H1 (cell line): ENCODE measurements around the gene TFB1M. TPM values are rescaled to one million over a fixed set of nuclear protein-coding genes. Genes with fewer than 3 reads are reported as not detected.

Experiments used
- CTCF ChIA-PET: fragments of 300-600 bp; sonication (Branson Sonifier 250); formaldehyde crosslinking; loops from one replicate; lab custom pipeline; 2021; ENCODE audit not compliant: partially characterized antibody; lab: Charles Lee
- POLR2A ChIA-PET: fragments of 300-600 bp; sonication (Branson Sonifier 250); formaldehyde crosslinking; loops from one replicate; lab custom pipeline; 2021; ENCODE audit warnings: inconsistent platforms; ENCODE audit not compliant: partially characterized antibody; lab: Charles Lee
- DNase-seq, 2 experiments: peaks; one replicate each; pipeline versions ENCODE4 v3.0.0 to v3.0.0-alpha.2; 2010 to 2022; ENCODE audit warnings: low spot score in 2 of 2, low read depth in 1 of 2, mixed read lengths in 1 of 2
- FAIRE-seq: peaks from 2 replicates; lab custom pipeline; 2011; peaks lifted over from hg19 to GRCh38; lab: Jason Lieb, UNC
- H2AFZ ChIP-seq: 2 replicates; pipeline ENCODE4 v1.8.1; 2012; ENCODE audit warnings: low read length, inconsistent platforms
- H2AK5ac ChIP-seq: 2 replicates; pipeline ENCODE4 v1.6.1; 2013; ENCODE audit warnings: low read depth, low read length
- H2BK120ac ChIP-seq: replicated peaks from 2 replicates; pipeline ENCODE3; 2013; ENCODE audit warnings: low read depth, low read length, inconsistent platforms
- H2BK12ac ChIP-seq: 2 replicates; pipeline ENCODE4 v1.6.1; 2013; ENCODE audit warnings: low read depth, low read length
- H2BK15ac ChIP-seq: 2 replicates; pipeline ENCODE4 v1.6.1; 2013; ENCODE audit warnings: low read length
- H2BK20ac ChIP-seq: 2 replicates; pipeline ENCODE4 v1.6.1; 2013; ENCODE audit warnings: low read length
- H2BK5ac ChIP-seq: 2 replicates; pipeline ENCODE4 v1.6.1; 2013; ENCODE audit warnings: low read depth, low read length
- H3K14ac ChIP-seq: 2 replicates; pipeline ENCODE4 v1.6.1; 2013; ENCODE audit warnings: inconsistent platforms; ENCODE audit not compliant: insufficient read length
- H3K18ac ChIP-seq: 2 replicates; pipeline ENCODE4 v1.6.1; 2013; ENCODE audit warnings: low read length; ENCODE audit errors: extremely low read depth
- H3K23ac ChIP-seq: 2 replicates; pipeline ENCODE4 v1.6.1; 2013; ENCODE audit warnings: inconsistent platforms; ENCODE audit not compliant: insufficient read length
- H3K23me2 ChIP-seq: 2 replicates; pipeline ENCODE4 v1.6.1; 2013; ENCODE audit warnings: low read depth, low read length
- H3K27ac ChIP-seq: 2 replicates; pipeline ENCODE4 v1.6.1; 2011; ENCODE audit warnings: low read depth, low read length, inconsistent platforms
- H3K27me3 ChIP-seq, 4 experiments: replicated peaks in 1 of 4; 1 replicate in 1 of 4; 2 replicates in 3 of 4; pipeline versions ENCODE4 v1.6.1 to v1.8.1; 2011 to 2013; ENCODE audit warnings: low read length in 3 of 4, mild to moderate bottlenecking in 3 of 4, inconsistent platforms in 2 of 4, mixed read lengths in 2 of 4, moderate library complexity in 1 of 4; ENCODE audit not compliant: control insufficient read depth in 3 of 4, insufficient read depth in 3 of 4; ENCODE audit errors: extremely low read depth in 1 of 4
- H3K36me3 ChIP-seq, 4 experiments: 2 replicates each; pipeline versions ENCODE4 v1.6.1 to v1.8.1; 2011 to 2013; ENCODE audit warnings: mild to moderate bottlenecking in 4 of 4, low read length in 3 of 4, moderate library complexity in 2 of 4, control low read depth in 1 of 4, inconsistent platforms in 1 of 4; ENCODE audit not compliant: insufficient read depth in 4 of 4, control insufficient read depth in 2 of 4
- H3K4ac ChIP-seq: replicated peaks from 2 replicates; pipeline ENCODE3; 2013; ENCODE audit warnings: low read length, low read depth, mixed read lengths, inconsistent platforms; ENCODE audit not compliant: insufficient read length
- H3K4me1 ChIP-seq, 4 experiments: replicated peaks in 1 of 4; 1 replicate in 1 of 4; 2 replicates in 3 of 4; pipeline versions ENCODE4 v1.6.1 to v1.8.1; 2011 to 2013; ENCODE audit warnings: low read length in 3 of 4, inconsistent platforms in 2 of 4, mixed read lengths in 1 of 4; ENCODE audit not compliant: insufficient read depth in 4 of 4, control insufficient read depth in 3 of 4
- H3K4me2 ChIP-seq, 2 experiments: 2 replicates each; pipeline versions ENCODE4 v1.6.1 to v1.8.1; 2011 to 2013; ENCODE audit warnings: low read depth in 2 of 2, low read length in 2 of 2, control low read depth in 1 of 2, inconsistent platforms in 1 of 2, mild to moderate bottlenecking in 1 of 2; ENCODE audit not compliant: insufficient read depth in 1 of 2
- H3K4me3 ChIP-seq, 4 experiments: fragments of 200-600, 300-600 bp in 1 of 4; sonication (generic), shearing (Covaris generic), sonication (Bioruptor Twin) in 1 of 4; 2 replicates each; pipeline versions ENCODE4 v1.5.1 to v1.8.1; 2011 to 2016; ENCODE audit warnings: low read length in 4 of 4, low read depth in 3 of 4, control low read depth in 2 of 4, inconsistent platforms in 2 of 4, mild to moderate bottlenecking in 2 of 4, mixed read lengths in 1 of 4, moderate library complexity in 1 of 4; ENCODE audit not compliant: insufficient read depth in 2 of 4; ENCODE audit errors: extremely low read depth in 1 of 4
- H3K56ac ChIP-seq: replicated peaks from 2 replicates; pipeline ENCODE3; 2013; ENCODE audit warnings: low read depth, mild to moderate bottlenecking, mixed read lengths, low read length, inconsistent platforms; ENCODE audit not compliant: insufficient read length
- H3K79me1 ChIP-seq: 2 replicates; pipeline ENCODE4 v1.6.1; 2013; ENCODE audit warnings: low read depth, low read length, control low read depth
- H3K79me2 ChIP-seq, 2 experiments: 2 replicates each; pipeline versions ENCODE4 v1.6.1 to v1.8.1; 2012 to 2013; ENCODE audit warnings: low read length in 2 of 2, mild to moderate bottlenecking in 2 of 2, inconsistent platforms in 1 of 2; ENCODE audit not compliant: insufficient read depth in 2 of 2, control insufficient read depth in 1 of 2
- H3K9ac ChIP-seq, 4 experiments: replicated peaks in 1 of 4; 1 replicate in 1 of 4; 2 replicates in 3 of 4; pipeline versions ENCODE4 v1.6.1 to v1.8.1; 2011 to 2013; ENCODE audit warnings: low read depth in 3 of 4, low read length in 3 of 4, control low read depth in 2 of 4, mild to moderate bottlenecking in 2 of 4, moderate library complexity in 2 of 4, inconsistent platforms in 1 of 4; ENCODE audit errors: extremely low read depth in 1 of 4
- H3K9me3 ChIP-seq, 2 experiments: 2 replicates each; pipeline versions ENCODE4 v1.6.1 to v1.8.1; 2012 to 2013; ENCODE audit warnings: mild to moderate bottlenecking in 2 of 2, moderate library complexity in 2 of 2, control low read depth in 1 of 2, inconsistent platforms in 1 of 2, low read depth in 1 of 2, low read length in 1 of 2, mixed read lengths in 1 of 2; ENCODE audit not compliant: insufficient read depth in 2 of 2
- H4K20me1 ChIP-seq, 2 experiments: replicated peaks in 1 of 2; 2 replicates each; pipeline versions ENCODE3 to v1.8.1; 2011 to 2013; ENCODE audit warnings: inconsistent platforms in 2 of 2, low read length in 2 of 2, mild to moderate bottlenecking in 1 of 2; ENCODE audit not compliant: insufficient read depth in 2 of 2, control insufficient read depth in 1 of 2
- H4K5ac ChIP-seq: 2 replicates; pipeline ENCODE4 v1.6.1; 2013; ENCODE audit warnings: low read length, low read depth, mixed read lengths, inconsistent platforms; ENCODE audit not compliant: insufficient read length
- H4K8ac ChIP-seq: 2 replicates; pipeline ENCODE4 v1.8.0; 2013; ENCODE audit warnings: mild to moderate bottlenecking, moderate library complexity, low read length, inconsistent platforms; ENCODE audit not compliant: insufficient read depth; ENCODE audit errors: extremely low read depth
- H4K91ac ChIP-seq: replicated peaks from 2 replicates; pipeline ENCODE3; 2013; ENCODE audit warnings: low read length, mixed read lengths, inconsistent platforms; ENCODE audit not compliant: insufficient read length
- HDAC2 ChIP-seq, 2 experiments: fragments of 300-600 bp in 1 of 2; sonication (generic) in 1 of 2; IDR thresholded peaks; 2 replicates each; pipeline ENCODE4 v1.6.1; 2011 to 2012; ENCODE audit warnings: low read depth in 2 of 2, low read length in 2 of 2, mild to moderate bottlenecking in 2 of 2, moderate library complexity in 2 of 2, borderline replicate concordance in 1 of 2, inconsistent platforms in 1 of 2
- WGBS, 2 experiments: shearing (Covaris generic) in 1 of 2; methylation state at CpG; one replicate each; pipeline versions ENCODE4 v1.1.6 to v1.1.7; 2013 to 2015; ENCODE audit warnings: low lambda C conversion rate in 2 of 2, mixed read lengths in 2 of 2, inconsistent platforms in 1 of 2, low coverage in 1 of 2, missing lambda C conversion rate in 1 of 2; ENCODE audit not compliant: insufficient replicate concordance in 2 of 2, insufficient coverage in 1 of 2, insufficient read length in 1 of 2; ENCODE audit errors: extremely low coverage in 1 of 2, missing lambda C conversion rate in 1 of 2; 5-methylcytosine and 5-hydroxymethylcytosine counted together
- polyA plus RNA-seq, 7 experiments: library from polyadenylated mRNA; depleted of rRNA in 3 of 7; stranded (reverse) in 5 of 7; unstranded in 2 of 7; fragments of >200 nt in 5 of 7; fragments of 200-250 nt in 2 of 7; gene quantifications; 1 replicate in 5 of 7; 2 replicates in 1 of 7; 4 replicates in 1 of 7; pipeline versions ENCODE4 v1.2.1 to v1.2.3, GENCODE V29; 2011 to 2013; ENCODE audit warnings: missing spikeins in 2 of 7, mixed read lengths in 2 of 7
- total RNA-seq: library from RNA; stranded (reverse); fragmentation: NEBNext Ultra II Directional; extraction: Animal tissue kit (Norgen Biotek cat#: 25700); gene quantifications from 2 replicates; pipeline ENCODE4 v1.2.1, GENCODE V29; 2021

Gene TFB1M
- total and polyA plus RNA-seq, 2 of the 8 experiments (the other 6 are each of a cell fraction or from before 2014, with no cell fraction given) = 28.2 to 49.4 TPM

GRCh38 chr6:155329460-155330132 is 15.3 kb upstream of the TFB1M start:
- H3K18ac ChIP-seq = no peak overlapping the region
- no peak overlapping the region for H2BK5ac ChIP-seq
- ChIA-PET POLR2A (no interaction called here), CTCF (interaction anchor here (0.7 to 2.7 kb wide), 8 partner anchors 10 to 197 kb away, joined by 3 to 14 read pairs (median 6); no protein-coding TSS in a partner anchor)
- no peak for FAIRE-seq
- H4K20me1 ChIP-seq = no peaks in the 10 kb centered on the region
- H3K9me3 ChIP-seq = no peaks in the 10 kb centered on the region
- no peak for DNase-seq
- no peaks in the 10 kb centered on the region for H3K27me3 ChIP-seq
- H2BK12ac ChIP-seq = no peak overlapping the region
- H2BK120ac ChIP-seq = no peak overlapping the region
- H2BK15ac ChIP-seq = no peak overlapping the region
- no peaks in the 10 kb centered on the region for H3K36me3 ChIP-seq
- H3K27ac ChIP-seq = no peak overlapping the region
- H3K4me2 ChIP-seq = no peak overlapping the region
- H2BK20ac ChIP-seq = no peak overlapping the region
- no peaks in the 10 kb centered on the region for H3K79me2 ChIP-seq
- TF ChIP-seq HDAC2 (IDR thresholded peaks at IDR 0.05; ENCODE audit: borderline replicate concordance in 1 of 2, low read depth in 2 of 2, low read length in 2 of 2) = no peak
- TF ChIP-seq, all 59 proteins: peak for 0
- no peaks in the 10 kb centered on the region for H3K79me1 ChIP-seq
- no peaks in the 10 kb centered on the region for H3K4me1 ChIP-seq
- no peak overlapping the region for H3K56ac ChIP-seq
- no peak overlapping the region for H3K23ac ChIP-seq
- no peak overlapping the region for H4K8ac ChIP-seq
- H2AK5ac ChIP-seq = no peak overlapping the region
- H4K5ac ChIP-seq = no peak overlapping the region
- H3K14ac ChIP-seq = no peak overlapping the region
- no peaks in the 10 kb centered on the region; the same call in 1 of the 2 replicates for H3K23me2 ChIP-seq
- H3K9ac ChIP-seq = no peak overlapping the region
- no peak overlapping the region for H4K91ac ChIP-seq
- WGBS, 2 experiments = 92% methylated on average over 8 of the region's 8 CpGs; no CpG with 5 or more reads in 1 of the 2 experiments
- H2AFZ ChIP-seq = no peak overlapping the region
- H3K4ac ChIP-seq = no peak overlapping the region
- no peak overlapping the region for H3K4me3 ChIP-seq
